Lung microvascular endothelial cell (primary cell): ENCODE data around the gene TMEM164. TPM values are rescaled to one million over a fixed set of nuclear protein-coding genes. Genes with fewer than 3 reads are reported as not detected.

Experiments used
- DNase-seq, 2 donors: peaks; one replicate each; pipeline versions ENCODE4 v3.0.0 to v3.0.0-alpha.2; 2010; ENCODE audit warnings: low read depth in 2 of 2
- total RNA-seq: library from RNA; depleted of rRNA; stranded (reverse); fragments of >200 nt; gene quantifications from 2 replicates; pipeline ENCODE4 v1.2.1, GENCODE V29; 2014

Gene TMEM164
- total RNA-seq, 1 donor from 2014 or later, result 21.2 TPM

DNA sequence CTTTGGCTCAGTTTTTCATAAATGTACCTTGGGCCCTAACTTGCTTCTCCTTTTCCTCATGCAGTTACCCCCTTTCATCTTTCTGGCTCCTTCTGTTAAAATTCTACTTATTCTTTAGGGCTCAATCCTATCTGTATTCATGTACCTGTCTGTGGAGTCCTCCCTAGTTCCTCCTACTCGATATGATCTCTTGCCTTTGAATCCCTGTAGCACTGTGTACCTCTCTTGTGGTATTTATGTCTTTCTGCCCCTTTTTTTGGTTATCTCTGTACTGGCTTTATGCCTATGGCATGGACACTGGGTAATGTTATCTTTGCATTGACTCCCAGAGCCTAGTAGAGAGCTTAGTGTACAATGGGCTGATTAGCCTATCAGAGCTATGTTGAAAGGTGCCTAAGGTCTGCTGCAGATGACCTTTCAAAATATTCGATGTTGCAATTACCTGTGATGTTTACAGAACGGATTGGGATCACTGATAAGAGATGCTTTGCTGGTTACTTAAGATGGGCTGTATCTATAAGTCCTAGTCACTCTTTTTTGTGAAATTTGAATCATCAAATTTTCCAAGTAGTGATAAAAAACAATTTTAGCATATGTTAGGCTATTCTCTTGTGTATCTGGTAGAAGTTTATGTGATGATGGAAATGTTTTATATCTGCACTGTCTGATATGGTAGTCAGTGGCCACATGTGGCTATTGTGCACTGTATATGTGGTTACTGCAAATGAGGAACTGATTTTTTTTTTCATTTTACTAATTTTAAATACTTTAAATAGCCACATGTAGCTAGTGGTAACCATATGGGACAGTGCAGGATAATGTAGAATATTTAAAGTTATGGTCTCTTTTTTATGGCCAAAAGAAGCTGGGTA is 33.5 kb downstream of the TMEM164 start:
- DNase-seq, result no peak

DNA sequence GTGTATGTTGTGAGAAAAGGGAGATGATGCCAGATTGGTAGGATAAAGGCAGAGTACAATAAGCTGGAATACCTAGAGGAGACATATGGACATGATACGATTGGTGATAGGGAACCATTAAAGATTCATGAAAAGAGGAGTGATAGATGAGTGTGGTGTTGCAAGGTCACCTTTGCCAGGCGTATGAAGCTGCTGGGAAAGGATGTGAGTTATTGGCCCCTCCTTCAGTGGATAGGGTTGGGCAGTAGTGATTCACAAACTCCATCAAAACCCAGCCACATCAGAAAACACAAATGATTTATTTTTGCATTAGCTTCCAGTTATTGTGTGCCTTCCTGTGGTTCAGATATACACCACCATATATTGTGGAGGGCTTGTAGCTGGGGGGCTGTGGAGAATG is 34.3 kb downstream of the TMEM164 start:
- peak; percentile 24 to 56 for DNase-seq

DNA sequence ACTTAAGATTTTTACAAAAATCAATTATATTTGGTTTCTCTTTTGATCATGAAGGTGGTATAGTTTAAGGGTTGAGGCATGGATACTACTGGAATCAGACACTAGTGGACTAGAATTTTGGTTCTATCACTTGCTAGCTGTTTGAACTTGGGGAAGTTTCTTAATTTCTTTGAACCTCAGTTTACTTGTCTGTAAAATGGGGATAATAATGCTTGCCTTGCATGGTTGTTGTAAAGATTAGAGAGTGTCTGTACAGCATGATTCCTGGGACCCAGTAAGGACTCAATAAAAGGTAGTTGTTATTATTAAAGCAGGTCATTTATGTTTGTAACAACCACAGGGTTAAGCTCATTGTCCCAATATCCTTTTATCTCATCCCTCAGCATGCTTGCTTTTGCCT is 36.0 kb downstream of the TMEM164 start:
- no peak for DNase-seq

DNA sequence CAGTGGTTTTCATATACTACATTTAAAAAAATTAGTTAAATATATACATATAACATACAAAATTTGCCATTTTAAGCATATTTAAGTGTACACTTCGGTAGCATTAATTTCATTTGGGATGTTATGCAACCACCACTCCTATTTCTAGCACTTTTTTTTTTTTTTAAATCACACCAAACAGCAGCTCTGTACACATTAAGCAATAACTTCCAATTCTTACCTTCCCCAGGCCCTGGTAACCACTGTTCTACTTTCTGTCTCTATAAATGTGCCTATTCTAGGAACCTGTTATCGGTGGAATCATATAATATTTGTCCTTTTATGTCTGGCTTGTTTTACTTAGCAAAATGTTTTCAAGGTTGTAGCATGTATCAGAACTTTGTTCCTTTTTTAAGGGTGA is 39.1 kb downstream of the TMEM164 start:
- DNase-seq, result no peak

DNA sequence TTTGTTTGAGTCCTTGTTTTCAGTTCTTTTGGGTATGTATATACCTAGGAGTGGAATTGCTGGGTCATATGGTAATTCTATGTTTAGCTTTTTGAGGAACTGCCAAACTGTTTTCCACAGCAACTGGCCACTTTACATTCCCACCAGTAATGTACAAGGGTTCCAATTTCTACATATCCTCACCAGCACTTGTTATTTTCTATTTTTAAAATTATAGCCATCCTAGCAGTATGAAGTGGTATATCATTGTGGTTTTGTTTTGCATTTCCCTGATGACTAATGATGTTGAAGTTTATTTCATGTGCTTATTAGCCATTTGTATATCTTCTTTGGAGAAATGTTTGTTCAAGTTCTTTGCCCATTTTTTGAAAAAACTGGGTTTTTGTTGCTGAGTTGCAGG is 39.6 kb downstream of the TMEM164 start:
- peak in 1 of 2 donors; percentile 24 for DNase-seq

DNA sequence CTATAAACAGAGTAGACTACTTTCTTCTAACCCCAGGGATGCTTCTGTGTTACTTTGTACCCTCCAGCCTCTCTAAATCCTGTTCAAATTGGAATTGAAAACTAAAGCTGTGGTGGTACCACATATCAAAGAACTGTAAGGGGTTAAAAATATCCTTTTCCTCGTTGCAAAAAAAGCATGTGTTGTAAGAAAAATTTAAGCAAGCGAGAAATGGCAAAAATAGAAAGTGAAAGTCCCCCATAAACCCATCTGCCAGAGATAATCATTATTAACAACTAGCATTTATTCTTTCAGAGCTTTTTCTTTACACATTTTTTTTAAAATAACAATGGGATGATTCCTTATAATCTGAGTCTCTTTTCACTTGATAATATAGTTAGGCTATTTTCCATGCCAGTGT is 40.6 kb downstream of the TMEM164 start:
- DNase-seq, result no peak

DNA sequence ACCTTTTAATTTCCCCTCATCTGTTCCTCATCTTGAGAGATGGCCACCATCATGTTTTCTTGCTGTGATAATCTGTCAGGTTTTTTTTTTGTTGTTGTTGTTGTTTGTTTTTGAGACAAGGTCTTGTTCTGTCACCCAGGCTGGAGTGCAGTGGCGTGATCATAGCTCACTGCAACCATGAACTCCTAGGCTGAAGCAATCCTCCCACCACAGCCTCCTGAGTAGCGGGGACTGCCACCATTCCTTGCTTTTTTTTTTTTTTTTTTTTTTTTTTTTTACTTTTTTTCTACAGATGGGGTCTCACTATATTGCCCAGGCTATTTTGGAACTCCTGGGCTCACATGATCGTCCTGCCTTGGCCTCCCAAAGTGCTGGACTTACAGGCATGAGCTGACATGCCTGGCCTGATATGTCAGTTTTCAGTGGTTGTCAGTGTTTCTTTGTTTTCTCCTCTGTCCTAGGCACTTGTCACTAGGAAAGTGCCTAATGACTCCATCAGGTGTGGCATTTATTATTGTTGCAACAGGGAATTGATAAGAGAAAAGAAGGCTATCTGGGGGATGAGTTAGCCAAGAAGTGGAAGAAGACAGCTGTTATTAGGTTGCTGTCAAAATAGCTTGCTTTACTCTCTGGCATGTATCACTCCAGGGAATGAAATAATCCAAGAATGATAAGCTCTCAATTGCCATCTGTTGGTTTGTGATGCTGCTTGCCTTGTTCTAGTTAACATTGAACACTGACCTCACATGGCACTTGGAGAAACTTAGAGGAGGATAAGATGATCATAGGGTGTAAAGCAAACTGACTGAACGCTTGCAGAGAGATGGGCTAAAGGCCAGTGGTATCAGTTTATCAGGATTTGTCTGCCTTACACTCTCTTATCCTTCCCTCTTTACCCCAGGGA is 41.7 kb downstream of the TMEM164 start:
- no peak for DNase-seq

DNA sequence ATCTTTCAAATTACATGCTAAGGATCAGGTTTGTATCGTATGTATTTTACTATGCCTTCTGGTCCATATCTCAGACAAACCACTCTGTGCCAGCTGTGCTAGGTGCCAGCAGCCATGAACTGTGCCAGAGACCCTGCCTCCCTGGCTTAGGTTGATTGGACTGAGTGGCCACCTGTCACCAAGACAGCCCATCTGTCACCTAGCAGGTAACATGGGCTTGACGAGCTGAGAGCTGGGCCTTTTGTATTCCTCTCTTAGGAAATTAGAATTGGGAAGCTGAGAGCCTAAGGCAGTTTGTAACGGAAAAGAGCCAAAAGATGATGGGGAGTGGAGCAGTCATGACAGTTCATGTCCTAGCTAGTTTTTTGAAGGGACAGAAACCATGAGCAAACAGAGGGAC is 42.5 kb downstream of the TMEM164 start:
- DNase-seq, result no peak

DNA sequence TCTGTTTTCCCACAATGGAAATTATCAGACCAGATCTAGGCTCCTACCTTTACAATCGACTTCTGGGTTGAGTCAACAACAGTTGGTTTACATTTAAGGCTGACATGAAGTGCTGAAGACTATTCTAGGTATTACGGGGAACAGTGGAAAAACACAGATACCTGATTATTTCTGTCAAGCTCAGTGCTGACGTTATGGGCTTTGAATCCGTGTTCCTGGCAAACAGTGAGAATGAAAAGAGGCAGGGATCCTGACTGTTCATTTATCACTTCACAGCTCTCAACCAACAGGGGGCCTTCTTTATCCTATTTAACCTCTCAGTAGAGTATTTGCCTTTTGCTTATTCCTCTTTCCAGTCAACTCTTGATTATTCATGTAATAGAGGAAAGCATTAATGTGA is 43.1 kb downstream of the TMEM164 start:
- peak in 1 of 2 donors; percentile 8 for DNase-seq

DNA sequence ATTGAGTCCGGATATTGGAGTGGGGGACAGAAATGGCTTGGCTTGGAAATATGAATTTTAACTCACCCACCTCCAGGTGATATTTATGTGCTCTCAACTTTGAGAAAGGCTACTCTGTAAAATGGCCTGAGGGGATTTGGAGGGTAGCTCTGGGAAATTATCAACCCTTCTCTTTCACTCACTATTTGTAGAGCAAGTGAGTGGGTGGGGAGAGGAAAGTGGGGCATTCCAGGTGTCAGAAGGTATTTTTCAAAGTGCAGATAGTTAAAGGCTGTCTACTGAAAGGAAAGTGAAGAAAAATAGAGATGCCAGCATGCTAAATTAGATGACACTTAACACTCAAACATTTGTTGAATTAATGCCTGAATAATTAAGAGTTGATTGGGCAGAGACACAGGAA is 44.1 kb downstream of the TMEM164 start:
- DNase-seq, result no peak

DNA sequence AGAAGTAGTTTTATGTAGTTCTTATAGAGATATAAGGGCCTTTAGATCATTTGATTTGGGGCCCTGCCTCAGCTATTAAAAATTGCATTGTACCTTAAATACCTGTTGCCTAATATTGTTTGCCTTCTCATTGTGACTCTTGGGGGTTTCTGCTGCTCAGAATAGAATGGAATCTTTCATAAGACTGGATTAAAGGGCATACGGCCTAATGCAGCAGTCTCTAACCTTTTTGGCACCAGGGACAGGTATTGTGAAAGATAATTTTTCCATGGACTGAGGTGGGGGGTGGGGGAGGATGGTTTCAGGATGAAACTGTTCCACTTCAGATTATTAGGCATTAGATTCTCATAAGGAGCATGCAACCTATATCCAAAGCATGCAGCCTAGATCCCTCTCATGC is 46.2 kb downstream of the TMEM164 start:
- no peak for DNase-seq

DNA sequence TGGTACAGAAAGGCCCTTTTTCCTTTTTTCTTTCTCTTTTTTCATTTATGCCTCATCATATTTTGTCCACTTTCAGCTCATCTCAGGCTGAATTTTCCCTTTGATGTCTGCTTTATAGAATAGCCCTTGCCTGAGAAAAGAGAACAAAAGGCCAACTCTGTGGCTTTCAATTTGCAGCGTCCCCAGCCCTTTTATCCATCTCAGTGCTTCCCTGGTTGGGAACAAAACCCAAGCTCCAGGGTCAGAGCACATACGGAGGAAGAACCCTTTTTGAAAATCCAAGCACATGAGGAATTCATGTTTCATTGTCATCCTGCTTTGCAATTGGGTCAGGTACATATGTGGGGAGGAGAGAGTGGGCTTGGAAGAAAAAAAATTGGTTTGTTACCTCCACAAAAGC is 47.5 kb downstream of the TMEM164 start:
- DNase-seq, result no peak

DNA sequence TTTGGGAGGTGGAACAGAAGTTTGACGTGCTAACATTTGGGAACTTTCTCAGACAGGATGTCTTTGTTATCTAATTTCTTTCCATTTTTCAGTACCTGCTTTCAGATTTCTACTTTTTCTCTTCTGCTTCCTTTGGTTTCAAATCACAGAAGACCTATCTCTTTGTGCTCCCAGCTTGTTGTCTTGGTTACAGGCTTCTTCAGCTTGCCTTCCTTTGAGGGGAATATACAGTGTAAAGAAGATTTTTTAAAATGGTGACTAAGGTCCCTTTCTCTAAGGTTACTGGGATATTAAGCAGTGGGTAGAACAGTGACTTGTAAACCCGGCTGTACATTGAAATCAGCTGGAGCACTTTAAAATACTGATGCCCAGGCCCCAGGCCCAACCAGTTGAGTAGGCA is 48.0 kb downstream of the TMEM164 start:
- no peak for DNase-seq

DNA sequence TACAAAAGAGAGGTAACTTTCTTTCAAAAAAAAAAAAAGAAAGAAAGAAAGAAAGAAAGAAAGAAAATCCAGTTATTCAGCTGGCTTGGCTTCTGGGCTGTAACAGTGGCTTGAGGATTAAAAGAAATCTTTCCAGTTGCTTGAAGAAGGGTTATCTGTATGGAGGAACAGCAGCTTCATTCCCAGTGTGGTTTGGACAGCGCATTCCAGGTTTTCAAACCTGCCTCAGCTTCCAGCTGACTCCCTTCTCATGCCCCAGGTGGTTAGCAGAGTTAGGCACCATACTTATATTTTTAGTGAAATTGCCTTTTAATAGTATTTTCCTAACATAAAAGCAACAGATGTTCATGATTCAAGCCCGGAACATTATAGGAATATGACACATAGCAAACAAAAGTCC is 48.6 kb downstream of the TMEM164 start:
- no peak for DNase-seq

DNA sequence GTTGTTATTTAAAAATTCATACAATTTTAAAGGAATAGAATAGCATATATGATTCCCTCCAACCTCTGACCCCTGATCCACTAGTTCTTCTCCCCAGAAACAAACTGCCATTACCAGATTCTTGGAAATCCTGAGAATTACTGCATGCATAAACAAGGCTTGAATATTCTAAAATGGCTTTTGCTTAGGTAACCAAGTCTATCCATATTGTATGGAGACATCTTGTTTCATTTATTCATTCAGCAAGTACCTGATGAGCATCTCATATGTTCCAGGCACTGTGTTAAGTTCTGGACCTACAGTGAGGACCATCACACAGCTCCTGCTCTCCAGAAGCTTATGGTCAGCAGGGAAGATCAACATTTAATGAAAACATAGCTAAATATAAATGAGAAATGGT is 49.4 kb downstream of the TMEM164 start:
- no peak for DNase-seq

DNA sequence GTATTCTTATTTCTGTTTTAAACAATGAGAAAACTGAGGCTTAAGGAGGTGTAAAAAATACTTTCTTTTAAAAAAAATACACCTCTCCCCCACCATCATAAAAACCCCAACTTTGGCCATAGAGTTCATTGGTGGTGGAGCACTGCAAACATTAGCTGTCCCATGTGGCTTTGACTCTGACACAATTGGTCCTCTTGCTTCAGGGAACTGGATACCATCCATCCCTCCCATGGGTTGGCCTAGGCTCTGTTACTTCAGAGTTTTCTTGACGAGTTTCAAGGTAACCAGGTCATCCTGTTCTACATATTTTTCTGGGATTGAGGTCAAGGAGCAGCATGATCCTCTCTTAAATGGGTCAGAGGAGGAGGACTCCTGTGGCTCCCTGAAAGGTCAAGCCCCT is 50.5 kb downstream of the TMEM164 start:
- no peak for DNase-seq

DNA sequence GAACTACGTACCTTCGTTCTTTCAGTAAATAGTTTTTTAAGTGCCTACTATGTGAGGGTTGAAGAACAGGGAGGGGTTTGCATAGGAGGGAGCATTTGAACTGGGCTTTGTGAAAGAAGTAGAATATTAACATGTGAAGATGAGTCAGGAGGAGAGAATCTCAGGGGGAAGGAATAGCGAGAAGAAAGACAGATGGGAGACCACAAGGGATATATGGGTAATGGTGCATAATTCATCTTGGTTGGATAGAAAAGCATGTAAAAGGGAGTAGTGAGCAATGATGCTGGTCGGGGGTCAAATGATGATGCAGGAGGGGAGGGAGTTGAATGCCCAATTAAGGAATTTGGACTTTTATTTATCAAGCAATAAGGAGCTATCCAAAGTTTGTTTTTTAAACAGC is 52.7 kb downstream of the TMEM164 start:
- DNase-seq, result no peak

DNA sequence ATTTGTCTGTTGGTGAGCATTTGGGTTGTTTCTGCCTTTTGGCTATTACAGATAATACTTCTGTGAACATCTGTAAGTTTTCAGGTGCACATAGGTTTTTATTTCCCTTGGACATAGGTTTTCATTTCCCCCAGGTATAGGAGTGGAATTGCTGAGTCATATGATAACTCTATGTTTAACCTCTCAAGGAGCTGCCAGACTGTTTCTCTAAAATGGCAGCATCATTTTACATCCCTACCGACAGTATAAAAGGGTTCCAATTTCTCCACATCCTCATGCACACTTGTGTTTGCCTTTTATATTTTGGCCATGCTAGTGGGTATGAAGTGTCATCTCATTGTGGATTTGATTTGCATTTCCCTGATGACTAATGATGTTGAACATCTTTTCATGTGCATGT is 53.5 kb downstream of the TMEM164 start:
- DNase-seq, result no peak

DNA sequence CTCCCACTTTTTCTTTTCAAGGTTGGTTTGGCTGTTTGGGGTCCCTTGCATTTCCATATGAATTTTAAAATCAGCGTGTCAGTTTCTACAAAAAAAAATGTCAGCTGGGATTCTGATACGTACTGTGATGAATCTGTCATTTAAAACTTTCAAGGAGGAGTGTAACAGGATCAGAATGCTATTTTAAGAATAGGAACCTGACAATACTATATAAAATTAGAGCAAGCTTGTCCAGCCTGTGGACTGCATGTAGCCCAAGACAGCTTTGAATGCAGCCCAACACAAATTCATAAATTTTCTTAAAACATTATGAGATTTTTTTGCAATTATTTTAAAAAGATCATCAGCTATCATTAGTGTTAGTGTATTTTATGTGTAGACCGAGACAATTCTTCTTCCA is 56.5 kb downstream of the TMEM164 start:
- DNase-seq, result no peak

DNA sequence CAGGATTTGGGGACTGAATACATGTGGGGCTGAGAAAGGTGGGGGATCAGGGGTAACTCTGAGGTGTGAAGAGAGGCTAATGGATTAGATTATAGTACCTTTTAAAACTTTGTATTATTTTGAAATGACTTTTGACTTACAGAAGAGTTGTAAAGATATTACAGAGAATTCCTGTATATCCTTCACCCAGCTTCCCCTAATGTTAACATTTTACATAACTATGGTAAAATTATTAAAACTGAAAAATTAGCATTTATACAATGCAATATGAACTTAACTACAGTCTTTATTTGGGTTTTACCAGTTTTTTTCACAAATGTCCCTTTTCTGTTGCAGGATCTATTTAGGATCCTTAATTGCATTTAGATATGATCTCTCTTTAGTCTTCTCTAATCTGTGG is 57.4 kb downstream of the TMEM164 start:
- no peak for DNase-seq

DNA sequence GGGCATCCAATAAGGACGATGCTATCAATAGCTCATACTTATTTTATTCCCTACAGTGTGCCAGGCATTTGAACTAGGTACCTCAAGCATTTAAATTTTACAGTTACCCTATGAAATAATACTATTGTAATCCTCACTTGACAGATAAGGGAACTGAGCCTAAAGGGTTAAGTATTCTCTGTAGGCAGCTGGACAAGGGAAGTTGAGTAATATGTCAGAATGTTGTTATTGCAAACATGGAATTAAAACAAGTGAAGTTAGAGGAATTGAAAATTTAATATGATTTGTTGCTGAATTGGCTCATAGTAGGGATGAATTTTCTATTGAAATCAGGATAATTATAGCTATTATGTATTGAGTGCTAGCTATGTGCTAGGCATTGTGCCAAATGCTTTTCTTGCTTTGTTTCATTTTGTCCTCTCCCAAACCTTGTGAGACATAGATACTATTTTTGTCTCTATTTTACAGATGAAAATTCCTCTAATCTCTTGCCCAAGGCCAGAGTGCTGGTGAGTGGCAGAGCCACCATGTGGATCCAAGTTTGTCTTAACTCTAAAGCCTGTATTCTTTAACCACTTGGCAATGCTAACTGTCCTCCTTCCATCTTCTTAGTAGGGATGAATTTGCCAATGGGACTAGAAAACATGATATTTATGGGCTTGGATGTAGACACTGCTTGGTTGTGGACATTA is 58.1 kb downstream of the TMEM164 start:
- DNase-seq, result peak in 1 of 2 donors; percentile 14

DNA sequence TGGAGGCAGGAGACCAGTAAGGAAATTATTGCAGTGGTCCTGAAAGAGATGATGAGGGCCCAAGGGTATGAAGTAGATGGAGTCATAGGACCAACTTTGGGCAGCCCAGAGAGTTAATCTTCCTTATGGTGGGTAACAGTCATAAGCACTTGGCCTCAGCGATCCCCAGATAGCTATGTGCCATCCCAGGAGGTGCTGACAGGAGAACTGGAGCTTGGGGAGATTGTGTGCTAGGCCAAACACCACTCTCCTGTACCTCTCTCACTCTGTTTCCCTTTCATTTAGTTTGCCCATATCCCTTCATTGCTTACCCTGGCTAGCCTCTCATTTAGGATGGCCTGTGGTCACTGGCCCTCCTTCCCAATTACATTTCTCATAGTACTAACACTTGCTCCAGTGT is 60.0 kb downstream of the TMEM164 start:
- no peak for DNase-seq
